ENCODE data around the gene TSEN15. TPM values are rescaled to one million over a fixed set of nuclear protein-coding genes. Genes with fewer than 3 reads are reported as not detected.

TSEN15 gene
- total and polyA plus RNA-seq, 2 donors from 2014 or later: 24.7 to 25.6 TPM

DNA sequence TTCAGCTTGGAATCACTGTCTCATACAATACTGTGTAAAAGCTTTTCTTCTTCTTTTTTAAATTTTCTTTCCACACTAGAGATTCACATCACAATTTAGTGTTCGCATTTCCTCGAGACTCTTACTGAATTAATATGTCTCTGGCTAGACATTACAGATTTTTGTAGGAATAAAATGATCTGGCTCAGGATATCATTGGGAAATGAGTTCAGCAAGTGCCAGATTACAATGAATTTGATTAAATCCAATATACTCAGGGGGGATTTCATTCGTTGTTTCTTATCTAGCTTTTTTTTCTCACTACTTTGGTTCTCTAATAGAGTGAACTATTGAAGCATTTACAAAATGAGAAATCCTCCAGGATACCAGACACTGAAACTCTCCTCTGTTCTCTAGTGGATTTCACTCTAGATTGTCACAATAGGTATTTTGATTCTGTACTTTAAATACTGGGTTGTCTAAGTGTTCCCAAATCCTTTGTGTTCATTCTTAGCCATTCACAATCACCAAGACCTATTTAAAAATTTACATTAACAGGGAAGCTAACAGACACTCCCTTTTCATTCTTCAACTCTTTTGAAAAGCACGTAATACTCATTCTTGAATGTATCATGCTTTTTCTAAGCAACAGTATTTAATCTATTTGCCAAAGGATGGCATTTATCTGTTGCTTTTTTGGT, 2.8 kb upstream of the TSEN15 start:
- no peak overlapping the region for H3K4me3 ChIP-seq (ENCODE audit: low read length in 3 of 3)
- H3K36me3 ChIP-seq (ENCODE audit: control insufficient read depth in 2 of 3, insufficient read depth in 3 of 3, low read length in 3 of 3): no peaks in the 10 kb centered on the region
- FAIRE-seq (no peak), DNase-seq (no peak)
- intact Hi-C loops (cut with DNase I): no loop called here
- H3K27ac ChIP-seq (ENCODE audit: low read depth in 2 of 2, low read length in 2 of 2): no peak overlapping the region
- H3K9ac ChIP-seq (ENCODE audit: low read length in 3 of 3): no peak overlapping the region
- no peaks in the 10 kb centered on the region for H3K9me3 ChIP-seq (ENCODE audit: control insufficient read depth in 2 of 3, insufficient read depth in 1 of 3, low read length in 3 of 3)
- TF ChIP-seq, protein P1, sequence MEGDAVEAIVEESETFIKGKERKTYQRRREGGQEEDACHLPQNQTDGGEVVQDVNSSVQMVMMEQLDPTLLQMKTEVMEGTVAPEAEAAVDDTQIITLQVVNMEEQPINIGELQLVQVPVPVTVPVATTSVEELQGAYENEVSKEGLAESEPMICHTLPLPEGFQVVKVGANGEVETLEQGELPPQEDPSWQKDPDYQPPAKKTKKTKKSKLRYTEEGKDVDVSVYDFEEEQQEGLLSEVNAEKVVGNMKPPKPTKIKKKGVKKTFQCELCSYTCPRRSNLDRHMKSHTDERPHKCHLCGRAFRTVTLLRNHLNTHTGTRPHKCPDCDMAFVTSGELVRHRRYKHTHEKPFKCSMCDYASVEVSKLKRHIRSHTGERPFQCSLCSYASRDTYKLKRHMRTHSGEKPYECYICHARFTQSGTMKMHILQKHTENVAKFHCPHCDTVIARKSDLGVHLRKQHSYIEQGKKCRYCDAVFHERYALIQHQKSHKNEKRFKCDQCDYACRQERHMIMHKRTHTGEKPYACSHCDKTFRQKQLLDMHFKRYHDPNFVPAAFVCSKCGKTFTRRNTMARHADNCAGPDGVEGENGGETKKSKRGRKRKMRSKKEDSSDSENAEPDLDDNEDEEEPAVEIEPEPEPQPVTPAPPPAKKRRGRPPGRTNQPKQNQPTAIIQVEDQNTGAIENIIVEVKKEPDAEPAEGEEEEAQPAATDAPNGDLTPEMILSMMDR (IDR thresholded peaks at IDR 0.05; ENCODE audit: borderline replicate concordance, extremely low read depth, insufficient read depth): no peak
- no peaks in the 10 kb centered on the region for H3K27me3 ChIP-seq (ENCODE audit: control insufficient read depth, insufficient read depth, low read length)
- peaks cover 4 to 14% (median 7%) of the 10 kb centered on the region in 3 donors for H3K4me1 ChIP-seq (ENCODE audit: control insufficient read depth in 2 of 3, insufficient read depth in 2 of 3, low read depth in 1 of 3, low read length in 3 of 3)

DNA sequence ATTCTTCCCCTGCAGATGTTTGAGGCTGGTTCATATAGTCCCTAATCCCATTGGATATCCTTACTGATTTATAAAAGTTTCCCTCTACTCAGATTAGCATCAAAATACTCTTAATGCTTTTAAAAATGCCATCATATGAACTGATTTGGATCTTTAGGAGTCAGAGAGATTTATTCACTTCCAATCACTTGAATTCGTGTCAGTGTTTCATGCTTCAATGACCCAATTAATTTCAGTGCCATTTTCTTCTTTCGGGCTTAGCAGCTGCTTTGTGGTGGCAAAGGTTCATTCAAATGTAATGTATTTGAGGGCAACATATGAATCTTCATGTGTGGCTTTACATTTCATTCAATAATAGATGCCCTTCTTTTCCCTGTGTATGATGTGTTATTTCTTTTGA, 2.2 kb upstream of the TSEN15 start:
- H3K4me1 ChIP-seq (ENCODE audit: control insufficient read depth in 2 of 3, insufficient read depth in 2 of 3, low read depth in 1 of 3, low read length in 3 of 3): peaks cover 4 to 14% (median 7%) of the 10 kb centered on the region in 3 donors
- intact Hi-C loops (cut with DNase I): no loop called here
- FAIRE-seq: no peak
- H3K27ac ChIP-seq (ENCODE audit: low read depth in 2 of 2, low read length in 2 of 2): no peak overlapping the region
- DNase-seq: no peak
- TF ChIP-seq, protein P1 (IDR thresholded peaks at IDR 0.05; ENCODE audit: borderline replicate concordance, extremely low read depth, insufficient read depth): no peak
- H3K36me3 ChIP-seq (ENCODE audit: control insufficient read depth in 2 of 3, insufficient read depth in 3 of 3, low read length in 3 of 3): no peaks in the 10 kb centered on the region
- H3K27me3 ChIP-seq (ENCODE audit: control insufficient read depth, insufficient read depth, low read length): no peaks in the 10 kb centered on the region
- H3K4me3 ChIP-seq (ENCODE audit: low read length in 3 of 3): no peak overlapping the region
- no peaks in the 10 kb centered on the region for H3K9me3 ChIP-seq (ENCODE audit: control insufficient read depth in 2 of 3, insufficient read depth in 1 of 3, low read length in 3 of 3)
- no peak overlapping the region for H3K9ac ChIP-seq (ENCODE audit: low read length in 3 of 3)

DNA sequence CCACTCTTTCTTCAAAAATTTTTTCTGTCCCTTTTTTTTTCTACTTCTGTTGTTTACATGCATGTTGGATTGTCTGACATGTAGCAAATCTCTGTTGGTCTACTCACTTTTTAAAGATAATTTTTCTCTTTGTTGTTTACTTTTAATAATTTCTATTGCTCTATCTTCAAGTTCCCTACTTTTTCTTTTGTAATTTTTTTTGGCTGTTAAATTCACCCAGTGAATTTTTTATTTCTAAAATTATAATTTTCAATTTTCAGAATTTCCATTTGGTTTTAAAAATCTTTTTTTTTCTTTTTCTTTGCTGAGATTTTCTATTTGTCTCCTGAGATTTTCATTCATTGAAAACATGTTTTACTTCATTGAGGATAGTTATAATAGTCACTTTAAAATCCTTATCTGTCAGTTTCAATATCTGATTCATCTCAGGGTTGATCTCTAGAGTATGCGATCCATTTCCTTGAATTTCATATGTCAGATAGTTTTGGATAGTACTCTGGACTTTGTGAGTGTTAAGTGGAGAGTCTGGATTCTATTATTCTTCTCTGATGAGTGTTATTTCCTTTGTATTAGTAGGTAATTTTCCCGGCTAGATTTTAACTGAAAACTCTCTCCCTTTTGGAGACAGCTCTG, 1.6 kb upstream of the TSEN15 start:
- Histone ChIP-seq H3K4me1 (ENCODE audit: control insufficient read depth in 2 of 3, insufficient read depth in 2 of 3, low read depth in 1 of 3, low read length in 3 of 3) (peaks cover 4 to 14% (median 7%) of the 10 kb centered on the region in 3 donors), H3K9ac (ENCODE audit: low read length in 3 of 3) (no peak overlapping the region), H3K27ac (ENCODE audit: low read depth in 2 of 2, low read length in 2 of 2) (no peak overlapping the region), H3K9me3 (ENCODE audit: control insufficient read depth in 2 of 3, insufficient read depth in 1 of 3, low read length in 3 of 3) (no peaks in the 10 kb centered on the region), H3K36me3 (ENCODE audit: control insufficient read depth in 2 of 3, insufficient read depth in 3 of 3, low read length in 3 of 3) (no peaks in the 10 kb centered on the region), H3K27me3 (ENCODE audit: control insufficient read depth, insufficient read depth, low read length) (no peaks in the 10 kb centered on the region), H3K4me3 (ENCODE audit: low read length in 3 of 3) (no peak overlapping the region)
- intact Hi-C loops (cut with DNase I): no loop called here
- FAIRE-seq (peak; percentile 80), DNase-seq (no peak)
- TF ChIP-seq, protein P1 (IDR thresholded peaks at IDR 0.05; ENCODE audit: borderline replicate concordance, extremely low read depth, insufficient read depth): no peak
